Panc1 (cell line): Measurements from ENCODE around the gene IGF1. TPM values are rescaled to one million over a fixed set of nuclear protein-coding genes. Genes with fewer than 3 reads are reported as not detected.

Experiments used
- ATAC-seq: fragments of 200-7000 bp; cut with Tn5 transposase; 2 replicates; pipeline ENCODE4 v1.9.1; 2020; ENCODE audit warnings: mild to moderate bottlenecking, moderate library complexity
- BruUV-seq: library from RNA; stranded (reverse); fragments of 400-500 nt; replicated peaks from 2 replicates; lab custom pipeline; 2021; lab: Mats Ljungman, UMichigan
- CTCF ChIA-PET: fragments of 300-600 bp; sonication (Branson Sonifier 250); formaldehyde crosslinking; loops from one replicate; lab custom pipeline; 2022; ENCODE audit warnings: antibody characterized with exemption; lab: Charles Lee
- POLR2A ChIA-PET: fragments of 300-600 bp; sonication (Branson Sonifier 250); formaldehyde crosslinking; loops from one replicate; lab custom pipeline; 2022; ENCODE audit warnings: antibody characterized with exemption; lab: Charles Lee
- DNase-seq: peaks from one replicate; pipeline ENCODE4 v3.0.0-alpha.2; 2010; ENCODE audit warnings: low read depth, low spot score
- H3K27ac ChIP-seq: 2 replicates; pipeline ENCODE4 v1.5.1; 2011; ENCODE audit warnings: mild to moderate bottlenecking, low read length, inconsistent platforms
- H3K27me3 ChIP-seq: fragments of 200-500 bp; sonication (Bioruptor generic); 2 replicates; pipeline ENCODE4 v1.6.0; 2014; ENCODE audit warnings: low read length, inconsistent platforms; ENCODE audit not compliant: control insufficient read depth, insufficient read depth
- H3K36me3 ChIP-seq: fragments of 200-500 bp; sonication (Bioruptor generic); 2 replicates; pipeline ENCODE4 v1.5.1; 2014; ENCODE audit warnings: inconsistent platforms, mild to moderate bottlenecking, low read length, moderate library complexity; ENCODE audit not compliant: control insufficient read depth, insufficient read depth
- H3K4me1 ChIP-seq: 2 replicates; pipeline ENCODE4 v1.5.1; 2011; ENCODE audit warnings: inconsistent platforms, mild to moderate bottlenecking, low read length, moderate library complexity; ENCODE audit not compliant: control insufficient read depth, insufficient read depth
- H3K4me3 ChIP-seq, 2 experiments: 2 replicates each; pipeline ENCODE4 v1.5.1; 2011 to 2012; ENCODE audit warnings: low read depth in 2 of 2, low read length in 2 of 2, mild to moderate bottlenecking in 2 of 2, inconsistent platforms in 1 of 2, moderate library complexity in 1 of 2
- H3K9me3 ChIP-seq: fragments of 200-500 bp; sonication (Bioruptor generic); 2 replicates; pipeline ENCODE4 v1.5.1; 2014; ENCODE audit warnings: low read depth, mild to moderate bottlenecking, inconsistent platforms, low read length, moderate library complexity; ENCODE audit not compliant: control insufficient read depth, insufficient read depth
- POLR2AphosphoS5 ChIP-seq: IDR thresholded peaks from 2 replicates; pipeline ENCODE4 v1.6.1; 2012; ENCODE audit warnings: mild to moderate bottlenecking, low read depth, low read length, moderate library complexity
- REST ChIP-seq, 2 experiments: IDR thresholded peaks; 2 replicates each; pipeline ENCODE4 v1.6.1; 2011 to 2012; ENCODE audit warnings: low read depth in 2 of 2, control low read depth in 1 of 2, low read length in 1 of 2, mild to moderate bottlenecking in 1 of 2, moderate library complexity in 1 of 2; ENCODE audit not compliant: insufficient read depth in 1 of 2
- SIN3A ChIP-seq: IDR thresholded peaks from 2 replicates; pipeline ENCODE4 v1.6.1; 2012; ENCODE audit warnings: low read depth, mild to moderate bottlenecking, low read length, moderate library complexity, borderline replicate concordance; ENCODE audit not compliant: insufficient read depth
- TCF7L2 ChIP-seq: IDR thresholded peaks from 2 replicates; pipeline ENCODE4 v1.6.1; 2011; ENCODE audit warnings: mild to moderate bottlenecking, low read depth, low read length, inconsistent platforms
- in situ Hi-C: cut with HindIII; loops from 2 replicates; pipeline ENCODE4 v1.10.0; 2016; ENCODE audit warnings: low sequenced_read_pairs, low pct_unique_long_range_greater_than_20kb
- intact Hi-C: fragments of 100-400 bp; cut with micrococcal nuclease; formaldehyde crosslinking; loops from one replicate; pipeline ENCODE4 v1.10.0; 2022; ENCODE audit not compliant: unreplicated experiment
- total RNA-seq: library from RNA; stranded (reverse); gene quantifications from one replicate; pipeline ENCODE4 v1.2.1, GENCODE V29; 2021; ENCODE audit not compliant: unreplicated experiment
- TF ChIP-seq, protein P1 (sequence below): fragments of 450-650 bp; IDR thresholded peaks from 2 replicates; pipeline ENCODE4 v1.5.1; 2017; ENCODE audit warnings: mild to moderate bottlenecking

The IGF1 gene
- total RNA-seq, 1 experiment from 2014 or later: not detected

DNA sequence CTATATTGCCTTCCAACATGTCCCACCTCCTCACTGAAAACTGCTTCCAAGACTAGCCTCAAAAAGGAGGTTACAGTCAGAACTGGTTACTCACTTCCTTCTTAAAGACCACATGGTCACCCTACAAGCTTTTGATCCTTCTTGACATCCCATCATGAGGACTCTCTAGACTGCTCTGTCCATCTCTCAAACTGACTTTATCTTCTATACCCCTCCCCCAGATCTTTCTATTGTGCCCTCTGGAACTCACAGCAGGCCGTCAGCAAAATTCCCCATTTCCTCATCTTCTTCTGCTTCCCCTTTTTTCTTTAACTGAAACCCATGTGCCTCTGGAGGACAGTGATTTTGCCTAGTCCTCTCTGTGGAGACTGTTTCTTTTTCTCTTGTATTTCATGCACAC lies 18.1 kb upstream of the IGF1 start:
- Histone ChIP-seq H3K9me3 (no peaks in the 10 kb centered on the region), H3K36me3 (no peaks in the 10 kb centered on the region), H3K27ac (no peak overlapping the region), H3K4me3 (no peak overlapping the region), H3K27me3 (no peaks in the 10 kb centered on the region), H3K4me1 (no peaks in the 10 kb centered on the region)
- BruUV-seq: no TSS peak
- CTCF ChIA-PET: no interaction called here
- ATAC-seq: no peak
- POLR2A ChIA-PET: no interaction called here
- no peak for DNase-seq
- in situ Hi-C loops (no loop called here), intact Hi-C loops (no loop called here)
- no peak for TF ChIP-seq POLR2AphosphoS5
- no peak for TF ChIP-seq SIN3A

GRCh38 chr12:102497743-102498142 lies 17.4 kb upstream of the IGF1 start:
- BruUV-seq: no TSS peak
- in situ Hi-C loops: no loop called here

More at GRCh38 chr12:102497743-102498142, 17.4 kb upstream of the IGF1 start:
- H3K27me3 ChIP-seq: no peaks in the 10 kb centered on the region
- intact Hi-C loops: no loop called here
- POLR2A ChIA-PET: no interaction called here
- no peak overlapping the region for H3K27ac ChIP-seq
- CTCF ChIA-PET: interaction anchor here (0.6 kb wide), 1 partner anchor 274 kb away, joined by 6 read pairs; no protein-coding TSS in a partner anchor
- no peaks in the 10 kb centered on the region for H3K9me3 ChIP-seq
- ATAC-seq (no peak), DNase-seq (no peak)
- no peak overlapping the region for H3K4me3 ChIP-seq
- no peaks in the 10 kb centered on the region for H3K4me1 ChIP-seq
- H3K36me3 ChIP-seq: no peaks in the 10 kb centered on the region
- TF ChIP-seq TCF7L2: no peak
- no peak for TF ChIP-seq POLR2AphosphoS5
- no peak for TF ChIP-seq REST (IDR thresholded peaks at IDR 0.05; ENCODE audit: insufficient read depth in 1 of 2, low read depth in 2 of 2, low read length in 1 of 2)
- TF ChIP-seq, protein P1, sequence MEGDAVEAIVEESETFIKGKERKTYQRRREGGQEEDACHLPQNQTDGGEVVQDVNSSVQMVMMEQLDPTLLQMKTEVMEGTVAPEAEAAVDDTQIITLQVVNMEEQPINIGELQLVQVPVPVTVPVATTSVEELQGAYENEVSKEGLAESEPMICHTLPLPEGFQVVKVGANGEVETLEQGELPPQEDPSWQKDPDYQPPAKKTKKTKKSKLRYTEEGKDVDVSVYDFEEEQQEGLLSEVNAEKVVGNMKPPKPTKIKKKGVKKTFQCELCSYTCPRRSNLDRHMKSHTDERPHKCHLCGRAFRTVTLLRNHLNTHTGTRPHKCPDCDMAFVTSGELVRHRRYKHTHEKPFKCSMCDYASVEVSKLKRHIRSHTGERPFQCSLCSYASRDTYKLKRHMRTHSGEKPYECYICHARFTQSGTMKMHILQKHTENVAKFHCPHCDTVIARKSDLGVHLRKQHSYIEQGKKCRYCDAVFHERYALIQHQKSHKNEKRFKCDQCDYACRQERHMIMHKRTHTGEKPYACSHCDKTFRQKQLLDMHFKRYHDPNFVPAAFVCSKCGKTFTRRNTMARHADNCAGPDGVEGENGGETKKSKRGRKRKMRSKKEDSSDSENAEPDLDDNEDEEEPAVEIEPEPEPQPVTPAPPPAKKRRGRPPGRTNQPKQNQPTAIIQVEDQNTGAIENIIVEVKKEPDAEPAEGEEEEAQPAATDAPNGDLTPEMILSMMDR: no peak
- no peak for TF ChIP-seq SIN3A
